CD4-positive, alpha-beta T cell treated with Interleukin-12 subunit alpha and Interleukin-12 subunit beta, for 1 hour (primary cell): ENCODE measurements around the gene IMMP2L.
"Not testable (repeated sequence)": the region's sequence is repeated elsewhere in the genome, so short reads cannot be mapped to it uniquely, and the experiment has no call there.

ENCODE experiments used
- DNase-seq: peaks from one replicate; pipeline ENCODE4 v3.0.0-alpha.2; 2020

The IMMP2L gene

DNA sequence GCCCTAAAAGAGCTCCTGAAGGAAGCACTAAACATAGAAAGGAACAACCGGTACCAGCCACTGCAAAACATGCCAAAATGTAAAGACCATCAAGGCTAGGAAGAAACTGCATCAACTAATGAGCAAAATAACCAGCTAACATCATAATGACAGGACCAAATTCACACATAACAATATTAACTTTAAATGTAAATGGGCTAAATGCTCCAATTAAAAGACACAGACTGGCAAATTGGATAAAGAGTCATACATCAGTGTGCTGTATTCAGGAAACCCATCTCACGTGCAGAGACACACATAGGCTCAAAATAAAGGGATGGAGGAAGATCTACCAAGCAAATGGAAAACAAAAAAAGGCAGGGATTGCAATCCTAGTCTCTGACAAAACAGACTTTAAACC lies 60.5 kb downstream of the IMMP2L start:
- not testable (repeated sequence) for DNase-seq

DNA sequence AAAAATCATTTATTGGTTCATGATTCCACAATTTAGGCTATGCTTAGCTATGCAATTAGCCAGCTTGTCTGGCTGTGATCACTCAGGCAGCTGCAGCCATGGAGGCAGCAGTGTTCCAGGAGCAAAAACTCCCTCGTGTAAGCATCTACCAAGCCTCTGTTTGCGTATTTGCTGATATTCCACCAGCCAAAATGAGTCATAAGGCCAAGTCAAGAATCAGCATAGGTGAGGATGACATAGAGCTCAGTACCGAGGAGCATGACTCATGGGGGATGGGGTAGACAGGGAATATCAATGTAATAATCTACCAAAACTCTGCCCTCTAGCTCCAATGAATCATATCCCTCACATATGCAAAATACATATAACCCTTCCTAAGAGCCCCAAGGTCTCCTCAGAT lies 63.3 kb downstream of the IMMP2L start:
- no peak for DNase-seq

DNA sequence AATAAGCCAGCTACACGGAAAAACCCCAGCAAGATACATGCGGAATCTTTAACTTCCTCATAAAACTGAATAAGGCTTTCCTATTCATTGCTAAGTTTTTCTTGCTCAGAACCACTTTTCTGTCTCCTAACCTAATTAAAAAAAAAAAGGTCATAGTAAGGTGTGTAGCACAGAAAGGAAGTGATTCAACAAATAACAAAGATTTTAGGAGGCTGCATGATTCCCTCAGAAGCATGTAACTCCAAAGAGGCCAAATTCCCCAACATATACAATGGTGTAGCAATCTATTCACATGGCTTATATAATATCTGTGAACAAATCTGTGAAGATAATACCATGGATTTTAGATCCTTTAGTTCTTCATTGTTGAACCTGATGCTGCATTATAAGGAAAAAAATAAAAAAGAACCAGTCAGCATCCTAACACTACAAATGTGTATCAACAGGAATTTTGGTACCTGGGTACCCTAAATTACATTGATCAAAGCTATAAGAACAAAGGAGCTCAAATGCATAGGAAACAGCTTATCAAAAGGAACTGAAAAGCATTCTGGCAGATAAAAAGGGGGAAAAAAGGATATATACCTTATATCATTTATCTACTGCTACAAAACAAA lies 63.8 kb downstream of the IMMP2L start:
- DNase-seq = no peak

DNA sequence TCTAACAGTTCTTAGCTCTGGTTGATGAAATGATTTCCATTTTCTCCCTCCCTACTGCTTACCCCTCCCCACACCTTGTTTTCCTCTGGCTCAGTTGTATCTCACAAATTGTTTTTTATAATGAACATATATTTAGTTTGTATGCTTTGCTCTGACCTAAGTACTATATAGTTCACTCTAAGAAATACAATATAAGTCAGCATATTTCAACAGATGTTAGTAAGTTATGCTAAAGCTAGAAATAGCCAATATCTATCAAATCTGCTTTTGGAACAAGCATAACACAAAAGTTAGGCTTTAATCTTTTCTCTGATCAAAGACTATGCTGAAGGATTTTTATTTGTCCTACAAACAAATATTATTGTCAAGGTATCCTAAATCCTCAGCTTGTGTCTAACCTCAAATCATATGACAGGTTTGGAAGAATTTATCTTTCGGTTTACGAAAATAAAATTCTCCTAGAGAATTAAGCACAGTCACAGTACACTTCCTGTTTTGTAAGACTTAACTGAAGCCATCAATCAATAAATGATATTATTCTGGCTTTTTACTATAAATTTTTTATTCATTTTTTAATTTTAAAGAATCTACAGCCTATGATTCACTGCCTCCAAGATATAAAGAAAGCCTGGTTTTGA lies 67.0 kb downstream of the IMMP2L start:
- DNase-seq = no peak

DNA sequence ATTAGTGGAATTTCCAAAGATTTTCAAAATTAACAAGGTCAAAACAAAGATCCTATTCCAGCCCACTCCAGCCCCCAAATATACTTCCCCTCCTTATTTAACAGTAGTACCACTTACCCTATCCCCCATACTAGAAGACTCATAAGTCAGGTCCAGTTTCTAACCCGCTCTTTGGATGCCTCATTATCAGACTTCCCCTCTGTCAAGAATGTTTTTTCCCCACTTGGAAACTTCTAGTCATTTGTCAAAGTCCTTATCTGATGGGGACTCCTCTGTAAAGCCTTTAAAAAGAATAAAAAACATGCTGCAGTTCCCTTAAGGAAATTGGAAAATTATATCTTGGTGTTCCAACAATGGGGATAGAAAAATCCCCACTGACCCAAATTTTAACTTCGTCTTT lies 70.1 kb downstream of the IMMP2L start:
- DNase-seq = no peak

DNA sequence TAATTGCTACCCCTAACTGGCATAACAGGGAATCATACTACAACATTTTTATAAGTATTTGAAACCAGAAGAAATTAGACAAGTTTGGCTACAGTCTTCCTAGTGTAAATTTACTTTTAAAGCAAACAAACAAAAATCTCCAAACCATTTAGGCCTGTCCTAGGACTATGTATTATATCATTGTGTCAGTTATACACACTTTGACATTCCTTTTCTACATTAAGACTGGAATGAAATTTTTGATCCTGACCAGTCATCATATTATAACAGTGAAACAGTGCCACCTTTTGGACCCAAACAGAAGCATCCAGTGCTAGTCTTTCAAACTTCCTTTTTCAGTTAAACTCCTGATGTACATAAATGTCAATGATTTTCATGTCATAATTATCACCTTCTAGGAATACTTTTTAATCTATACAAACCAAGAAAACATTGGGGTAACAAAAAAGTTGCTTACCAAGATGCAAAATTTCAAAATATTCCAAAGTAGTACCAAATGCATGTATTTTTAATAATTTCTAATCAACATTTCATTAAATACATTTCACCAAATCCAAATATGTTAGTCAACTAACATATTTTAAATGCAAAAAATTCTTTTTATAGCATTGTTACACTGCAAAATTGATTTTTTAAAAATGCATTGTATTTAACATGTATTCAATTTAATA lies 75.7 kb downstream of the IMMP2L start:
- DNase-seq = peak; percentile 27

DNA sequence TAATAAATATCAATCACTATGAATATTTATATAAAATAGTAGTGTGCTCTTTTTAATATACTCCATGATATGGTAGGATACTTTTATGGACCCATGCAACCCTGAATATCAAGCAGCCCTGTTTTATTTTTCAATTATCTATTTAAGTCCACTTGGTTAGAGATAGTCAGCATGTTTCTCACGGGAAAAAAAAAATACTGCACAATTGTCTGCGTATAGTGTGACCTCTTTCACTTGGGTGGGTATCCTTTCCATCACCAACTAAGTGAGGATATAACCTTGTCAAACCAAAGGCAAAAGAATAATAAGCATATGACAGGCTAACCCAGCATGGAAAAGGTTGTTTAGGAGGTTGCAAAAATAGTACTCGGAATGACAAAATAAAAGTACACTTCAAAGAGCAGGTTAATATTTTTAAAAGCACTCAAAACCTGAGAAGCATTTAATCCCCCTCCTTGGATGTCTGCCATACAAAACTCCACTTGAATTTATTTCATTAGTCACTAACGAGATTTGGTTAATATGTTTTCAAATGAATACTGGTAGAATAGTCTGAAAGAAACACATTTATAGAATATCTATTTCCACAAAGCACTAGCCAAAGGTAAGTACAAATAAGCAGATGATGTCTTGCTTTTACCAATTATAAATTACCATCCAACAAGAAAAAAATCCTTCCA lies 76.5 kb downstream of the IMMP2L start:
- DNase-seq = no peak

DNA sequence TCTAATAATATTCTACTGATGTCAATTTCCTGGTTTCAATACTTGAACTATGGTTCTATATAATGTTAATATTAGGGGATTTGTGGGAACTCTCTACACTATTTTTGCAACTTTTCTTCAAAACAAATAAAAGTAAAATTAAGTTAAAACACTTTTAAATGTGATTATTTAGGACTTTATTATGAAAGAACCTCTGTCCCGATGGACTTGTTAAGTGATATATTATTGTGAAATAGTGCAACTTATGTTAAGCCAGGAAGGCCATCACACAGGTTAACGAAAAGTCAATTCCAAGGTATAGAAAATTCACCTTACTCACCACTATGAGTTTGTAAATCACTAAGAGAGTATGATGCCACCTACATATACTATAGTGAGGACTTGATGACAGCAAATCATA lies 79.2 kb downstream of the IMMP2L start:
- no peak for DNase-seq

DNA sequence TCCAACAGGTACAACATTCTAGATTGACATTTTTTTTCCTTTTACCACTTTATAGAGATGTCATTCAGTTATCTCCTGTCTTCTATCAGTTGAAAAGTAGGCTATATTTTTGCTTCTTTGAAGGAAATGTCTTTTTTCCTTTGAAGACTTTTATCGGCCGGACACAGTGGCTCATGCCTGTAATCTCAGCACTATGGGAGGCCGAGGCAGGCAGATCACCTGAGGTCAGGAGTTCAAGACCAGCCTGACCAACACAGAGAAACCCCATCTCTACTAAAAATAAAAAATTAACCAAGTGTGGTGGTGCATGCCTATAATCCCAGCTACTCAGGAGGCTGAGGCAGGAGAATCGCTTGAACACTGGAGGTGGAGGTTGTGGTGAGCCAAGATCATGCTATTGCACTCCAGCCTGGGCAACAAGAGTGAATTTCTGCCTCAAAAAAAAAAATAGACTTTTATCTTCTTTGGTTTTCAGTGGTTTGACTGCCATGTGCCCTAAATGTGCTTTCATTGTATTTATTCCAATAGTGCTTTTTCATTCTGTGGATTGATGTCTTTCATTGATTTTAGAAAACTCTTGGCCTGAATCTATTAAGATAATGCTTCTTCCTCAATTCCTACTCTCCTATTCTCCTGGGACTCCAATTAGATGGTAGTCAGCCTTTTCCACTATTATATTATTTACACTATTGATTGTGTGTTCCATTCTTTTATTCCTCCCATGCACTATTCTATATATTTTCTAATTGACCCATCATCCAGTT lies 84.6 kb downstream of the IMMP2L start:
- no peak for DNase-seq

DNA sequence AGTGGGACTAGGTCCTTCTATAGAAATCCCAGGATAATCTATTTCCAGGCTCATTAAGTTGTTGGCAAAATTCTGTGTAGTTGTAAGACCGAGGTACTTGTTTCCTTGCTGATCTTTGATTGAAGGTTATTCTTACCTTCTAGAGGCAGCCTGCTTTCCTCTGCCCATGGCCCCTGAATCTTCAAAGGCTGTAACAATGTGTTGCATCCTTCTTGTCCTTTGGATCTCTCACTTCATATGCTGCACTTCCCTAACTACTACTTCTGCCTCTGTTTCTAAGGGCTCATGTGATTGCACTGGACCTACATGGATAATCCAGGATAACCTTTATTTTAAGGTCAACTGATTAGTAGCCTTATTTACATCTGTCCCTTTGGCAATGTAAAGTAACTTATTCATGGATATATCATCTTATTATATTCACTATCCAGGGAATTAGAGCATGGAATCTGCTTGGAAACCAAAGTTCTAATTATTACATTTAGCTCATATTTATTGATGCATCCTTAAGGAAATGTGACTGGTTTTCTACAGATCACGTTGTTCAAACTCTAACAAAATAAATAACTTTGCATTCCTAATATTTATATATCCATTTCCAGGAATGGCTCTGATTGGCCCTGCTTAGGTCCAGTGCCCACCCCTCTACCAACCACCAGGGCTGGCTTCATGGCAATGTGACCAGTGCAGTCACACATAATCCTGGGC lies 85.6 kb downstream of the IMMP2L start:
- no peak for DNase-seq

DNA sequence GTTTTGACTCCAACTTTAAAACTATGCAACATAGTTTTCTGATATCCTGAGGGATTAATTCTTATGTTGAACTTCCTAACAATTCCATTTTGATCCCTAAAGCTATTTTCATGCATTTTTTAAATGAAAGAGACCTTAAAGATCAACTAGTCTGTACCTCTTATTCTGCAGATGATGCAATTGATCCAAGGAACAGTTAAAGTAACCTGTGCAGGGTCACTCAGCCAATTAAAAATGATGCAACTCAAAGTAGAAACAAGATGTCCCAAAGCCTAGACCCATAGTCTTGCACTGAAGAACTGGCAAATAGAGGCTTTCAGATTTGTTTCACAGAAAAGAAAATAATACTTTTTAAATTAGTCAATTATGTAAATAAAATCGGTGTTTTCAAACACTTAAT lies 86.3 kb downstream of the IMMP2L start:
- no peak for DNase-seq

DNA sequence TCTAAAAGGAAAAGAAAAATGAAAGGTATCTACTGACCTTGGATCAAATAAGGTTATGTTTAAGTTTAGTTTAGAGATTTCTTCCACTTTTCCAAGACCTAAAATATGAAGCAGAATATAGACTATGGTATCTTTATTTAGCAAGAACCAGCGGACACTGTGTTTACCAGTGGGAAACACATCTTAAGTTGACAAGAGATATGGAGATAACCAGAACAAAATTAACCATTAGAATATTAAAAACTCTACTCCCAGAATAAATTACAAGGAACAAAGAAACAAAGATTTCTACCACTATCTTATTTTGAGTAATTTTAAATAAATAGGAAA lies 86.9 kb downstream of the IMMP2L start:
- no peak for DNase-seq

DNA sequence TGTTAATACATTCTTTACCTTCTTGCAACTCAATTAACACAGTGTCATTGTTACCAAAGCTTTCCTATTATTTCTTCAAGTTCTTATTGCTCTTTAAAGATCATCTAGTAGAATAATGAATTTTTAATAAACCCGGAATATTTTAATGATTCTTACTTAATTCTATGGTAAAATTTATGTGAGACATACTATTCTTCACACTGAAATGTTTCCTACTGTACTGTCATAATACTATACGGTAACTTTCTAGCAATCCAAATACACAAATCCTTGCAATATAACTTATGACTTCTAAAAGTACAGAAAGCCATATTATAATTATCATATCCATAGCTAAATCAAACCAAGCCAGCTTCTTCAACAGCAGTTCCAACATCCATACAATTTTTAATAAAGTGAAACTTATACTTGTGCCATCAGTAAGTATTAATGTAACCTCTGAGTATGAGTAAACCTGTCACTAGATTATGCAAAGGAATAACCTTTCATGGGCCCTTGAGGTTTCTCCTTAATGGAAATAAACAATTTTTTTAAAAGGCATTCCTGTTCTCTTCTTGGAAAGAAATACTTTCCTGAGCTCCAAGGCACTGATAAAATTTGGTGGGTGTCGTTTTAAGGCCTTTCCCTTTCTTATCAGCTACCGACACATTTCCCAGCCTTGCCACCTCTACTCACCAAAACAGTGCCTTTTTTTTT lies 87.4 kb downstream of the IMMP2L start:
- DNase-seq = no peak

DNA sequence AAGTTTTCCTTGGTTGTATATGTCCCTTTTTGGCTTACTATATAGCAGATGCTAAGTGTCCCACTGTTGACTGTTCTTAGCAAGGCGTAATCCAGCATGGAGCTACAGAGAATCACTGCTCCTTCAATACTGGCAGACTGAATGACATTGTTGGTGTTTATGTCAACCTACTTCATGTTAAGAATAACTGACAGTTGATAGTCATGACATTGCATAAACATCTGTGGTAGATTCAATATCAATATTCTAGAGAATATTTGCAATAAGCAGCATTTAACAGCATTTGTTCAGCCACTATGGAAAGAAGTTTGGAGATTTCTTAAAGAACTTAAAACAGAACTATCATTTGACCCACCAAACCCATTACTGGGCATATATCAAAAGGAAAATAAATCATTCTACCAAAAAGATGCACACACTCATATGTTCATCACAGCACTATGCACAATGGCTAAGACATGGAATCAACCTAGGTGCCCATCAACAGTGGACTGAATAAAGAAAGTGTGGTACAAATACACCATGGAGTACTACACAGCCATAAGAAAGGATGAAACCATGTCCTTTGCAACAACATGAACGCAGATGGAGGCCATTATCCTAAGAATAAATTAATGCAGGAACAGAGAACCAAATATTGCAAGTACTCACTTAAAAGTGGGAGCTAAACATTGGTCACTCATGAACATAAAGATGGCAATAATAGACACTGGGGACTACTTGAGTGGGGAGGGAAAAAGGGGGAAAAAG lies 88.7 kb downstream of the IMMP2L start:
- no peak for DNase-seq

DNA sequence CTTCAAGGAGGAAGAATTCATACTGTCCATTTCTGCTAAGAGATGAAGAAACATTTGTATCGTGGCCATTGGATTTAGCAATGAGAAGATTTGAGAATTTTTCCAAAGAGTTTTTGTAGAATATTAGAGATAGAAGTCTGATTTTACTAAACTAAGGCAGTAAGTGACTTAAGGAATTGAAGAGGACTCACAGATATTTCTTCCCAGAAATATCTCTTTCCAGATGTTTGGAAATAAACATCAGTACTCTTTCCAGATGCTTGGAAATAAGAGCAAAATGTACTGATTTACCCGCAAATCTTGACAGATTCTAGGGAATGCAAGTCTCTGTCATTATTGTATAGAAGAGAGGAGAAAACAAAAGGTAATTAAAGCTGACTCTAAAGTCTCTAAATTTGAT lies 91.3 kb downstream of the IMMP2L start:
- no peak for DNase-seq

DNA sequence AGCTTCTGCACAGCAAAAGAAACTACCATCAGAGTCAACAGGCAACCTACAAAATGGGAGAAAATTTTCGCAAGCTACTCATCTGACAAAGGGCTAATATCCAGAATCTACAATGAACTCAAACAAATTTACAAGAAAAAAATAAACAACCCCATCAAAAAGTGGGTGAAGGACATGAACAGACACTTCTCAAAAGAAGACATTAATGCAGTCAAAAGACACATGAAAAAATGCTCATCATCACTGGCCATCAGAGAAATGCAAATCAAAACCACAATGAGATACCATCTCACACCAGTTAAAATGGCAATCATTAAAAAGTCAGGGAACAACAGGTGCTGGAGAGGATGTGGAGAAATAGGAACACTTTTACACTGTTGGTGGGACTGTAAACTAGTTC lies 92.4 kb downstream of the IMMP2L start:
- DNase-seq = not testable (repeated sequence)

DNA sequence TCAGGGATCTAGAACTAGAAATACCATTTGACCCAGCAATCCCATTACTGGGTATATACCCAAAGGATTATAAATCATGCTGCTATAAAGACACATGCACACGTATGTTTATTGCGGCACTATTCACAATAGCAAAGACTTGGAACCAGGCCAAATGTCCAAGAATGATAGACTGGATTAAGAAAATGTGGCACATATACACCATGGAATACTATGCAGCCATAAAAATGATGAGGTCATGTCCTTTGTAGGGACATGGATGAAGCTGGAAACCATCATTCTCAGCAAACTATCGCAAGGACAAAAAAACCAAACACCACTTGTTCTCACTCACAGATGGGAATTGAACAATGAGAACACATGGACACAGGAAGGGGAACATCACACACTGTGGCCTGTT lies 96.5 kb downstream of the IMMP2L start:
- DNase-seq = not testable (repeated sequence)

DNA sequence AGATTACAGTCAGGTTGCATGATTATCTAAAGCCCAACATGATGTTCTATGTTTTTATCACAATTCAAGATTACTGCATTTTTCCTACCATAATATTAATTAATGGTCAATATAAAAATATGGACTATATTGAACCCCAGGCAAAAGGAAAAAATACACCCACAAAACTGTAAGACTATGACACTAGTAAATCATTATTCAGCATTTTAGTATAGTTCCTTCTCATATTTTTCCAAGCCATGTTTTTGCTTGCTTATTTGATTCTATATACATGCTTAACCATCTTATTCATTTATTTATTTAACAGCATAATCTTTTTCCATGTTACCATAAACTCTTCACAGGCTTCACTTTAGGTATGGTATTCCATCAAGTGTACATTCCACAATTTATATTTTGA lies 101.6 kb downstream of the IMMP2L start:
- DNase-seq = no peak

DNA sequence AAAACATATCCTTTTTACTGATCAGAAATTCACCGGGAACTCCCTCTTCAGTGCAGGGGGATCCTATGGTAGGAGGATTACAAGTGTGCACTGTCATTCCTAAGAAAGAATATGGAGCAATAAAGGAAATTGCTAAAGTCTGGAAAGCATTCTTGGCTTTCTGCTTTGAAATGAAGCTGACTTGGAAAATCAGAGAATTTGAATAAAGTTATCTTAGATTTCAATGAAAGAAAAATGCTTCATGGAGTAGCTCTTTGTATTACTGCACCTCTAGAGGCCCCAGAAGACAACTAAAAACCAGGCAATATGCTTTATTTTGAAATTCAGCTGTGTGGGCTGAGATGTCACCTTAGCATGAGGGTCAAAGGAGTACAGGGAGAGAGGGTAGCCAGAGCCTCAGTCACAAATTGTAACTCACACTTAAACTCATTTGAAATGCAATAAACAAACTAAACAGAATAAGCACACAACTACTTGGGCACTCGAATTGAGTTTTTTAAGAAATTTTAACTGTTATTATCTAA lies 102.5 kb downstream of the IMMP2L start:
- DNase-seq = no peak

DNA sequence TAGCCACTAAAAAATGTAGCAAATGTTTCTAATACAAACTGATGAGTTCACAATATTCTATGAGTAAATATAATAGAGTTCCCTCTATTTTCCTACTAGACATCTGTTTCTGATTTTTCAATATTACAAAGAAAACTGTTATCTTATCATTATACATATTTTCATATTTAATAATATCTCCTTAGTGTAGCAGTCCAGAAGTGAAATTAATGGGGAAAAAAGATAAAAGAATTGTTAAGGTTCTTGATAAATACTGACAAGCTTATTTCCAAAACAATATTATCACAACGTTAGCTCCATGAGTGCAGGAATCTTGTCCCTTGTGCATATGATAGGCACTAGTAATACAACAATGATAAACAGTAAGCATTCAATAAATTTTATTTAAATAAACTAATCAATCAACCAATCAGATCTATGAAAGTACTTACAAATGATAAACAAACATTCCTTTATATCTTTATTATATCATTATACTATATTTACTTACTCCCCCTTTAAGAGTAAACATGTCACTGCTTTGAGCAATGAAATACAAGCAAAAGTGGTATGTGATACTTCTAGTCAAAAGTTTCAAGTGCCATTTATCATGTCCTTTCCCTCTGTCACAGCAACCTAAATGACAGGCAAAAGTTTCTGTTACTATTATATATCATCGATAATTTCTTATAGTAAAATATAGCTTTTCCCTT lies 103.1 kb downstream of the IMMP2L start:
- no peak for DNase-seq
